GM23248 (cell line): ENCODE results near the gene MYO18B.

Experiments used
- EZH2 ChIP-seq: fragments of 200-600 bp; sonication (generic); IDR thresholded peaks from 2 replicates; pipeline ENCODE4 v1.6.1; 2018; ENCODE audit warnings: antibody characterized with exemption, mild to moderate bottlenecking; ENCODE audit not compliant: insufficient read depth, poor library complexity, severe bottlenecking
- EZH2phosphoT487 ChIP-seq: fragments of 200-600 bp; sonication (generic); IDR thresholded peaks from 2 replicates; pipeline ENCODE4 v1.6.1; 2018; ENCODE audit warnings: antibody characterized with exemption, moderate library complexity, mild to moderate bottlenecking, low read depth; ENCODE audit not compliant: insufficient read depth

- TF ChIP-seq EZH2, result no peak
- TF ChIP-seq EZH2phosphoT487, result no peak
These were observed 28.3 kb downstream of the MYO18B start for GRCh38 chr22:25770333-25770732.
